ENCODE data around the gene CAPN8. TPM values are rescaled to one million over a fixed set of nuclear protein-coding genes. Genes with fewer than 3 reads are reported as not detected.

CAPN8 gene
- polyA plus RNA-seq, 1 of the 3 experiments (the other 2 are of a cell fraction): not detected

DNA sequence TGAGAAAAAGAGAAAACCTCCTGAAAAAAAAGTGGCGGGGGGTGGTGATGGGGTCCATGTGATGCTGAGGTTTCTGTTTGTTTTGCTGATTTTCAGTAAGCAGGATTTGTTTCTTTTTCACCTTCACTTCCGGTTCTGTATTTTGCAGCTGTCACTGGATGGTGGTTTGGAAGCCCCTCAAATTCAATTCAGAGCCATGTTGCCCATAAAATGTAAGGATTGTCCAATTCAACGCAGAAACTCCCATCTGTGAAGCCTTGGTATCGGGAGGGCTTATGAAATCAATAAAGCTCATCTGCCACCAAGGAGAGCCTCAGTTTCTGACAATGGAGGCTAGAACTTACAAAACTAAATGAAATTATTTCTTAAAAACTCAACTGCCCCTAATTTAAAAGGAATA, 12.1 kb downstream of the CAPN8 start:
- Histone ChIP-seq H3K36me3 (replicated peaks in 1 of 2; ENCODE audit: control insufficient read depth in 1 of 2, insufficient read depth in 2 of 2, low read length in 1 of 2) (no peaks in the 10 kb centered on the region), H3K4me2 (no peak overlapping the region), H2AFZ (ENCODE audit: low read depth) (no peak overlapping the region), H3F3A (replicated peaks; ENCODE audit: insufficient read depth) (no peaks in the 10 kb centered on the region), H3K9ac (no peak overlapping the region), H3K27me3 (ENCODE audit: insufficient read depth) (no peaks in the 10 kb centered on the region), H4K20me1 (ENCODE audit: insufficient read depth) (no peaks in the 10 kb centered on the region), H3K79me2 (ENCODE audit: insufficient read depth) (no peaks in the 10 kb centered on the region), H3K9me3 (no peaks in the 10 kb centered on the region), H3K4me3 (ENCODE audit: low read depth in 2 of 2, low read length in 1 of 2) (no peak overlapping the region), H3K4me1 (ENCODE audit: control insufficient read depth in 1 of 2, insufficient read depth in 2 of 2, low read depth in 1 of 2, low read length in 1 of 2) (no peaks in the 10 kb centered on the region), H3K27ac (ENCODE audit: low read depth in 2 of 2, low read length in 1 of 2) (no peak overlapping the region), H3K9me2 (no peaks in the 10 kb centered on the region)
- no peak for DNase-seq
- CTCF ChIA-PET: interaction anchor here (1.1 kb wide), 1 partner anchor 97 kb away, joined by 3 read pairs; no protein-coding TSS in a partner anchor
- POLR2A ChIA-PET: no interaction called here
- 66% methylated on average over 4 of the region's 4 CpGs for WGBS (ENCODE audit: low lambda C conversion rate)
- TF ChIP-seq, protein P1, sequence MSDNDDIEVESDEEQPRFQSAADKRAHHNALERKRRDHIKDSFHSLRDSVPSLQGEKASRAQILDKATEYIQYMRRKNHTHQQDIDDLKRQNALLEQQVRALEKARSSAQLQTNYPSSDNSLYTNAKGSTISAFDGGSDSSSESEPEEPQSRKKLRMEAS (IDR thresholded peaks at IDR 0.05; ENCODE audit: low read depth): no peak
- TF ChIP-seq GABPA (IDR thresholded peaks at IDR 0.05; ENCODE audit: low read depth) (no peak), RXRA (IDR thresholded peaks at IDR 0.05; ENCODE audit: borderline replicate concordance, low read depth) (no peak), CHD2 (IDR thresholded peaks at IDR 0.05; ENCODE audit: low read length, partially characterized antibody) (no peak), MEF2A (IDR thresholded peaks at IDR 0.05; ENCODE audit: borderline replicate concordance, low read depth) (no peak), NRF1 (IDR thresholded peaks at IDR 0.05; ENCODE audit: low read depth, low read length) (no peak)
- TF ChIP-seq, protein P2, sequence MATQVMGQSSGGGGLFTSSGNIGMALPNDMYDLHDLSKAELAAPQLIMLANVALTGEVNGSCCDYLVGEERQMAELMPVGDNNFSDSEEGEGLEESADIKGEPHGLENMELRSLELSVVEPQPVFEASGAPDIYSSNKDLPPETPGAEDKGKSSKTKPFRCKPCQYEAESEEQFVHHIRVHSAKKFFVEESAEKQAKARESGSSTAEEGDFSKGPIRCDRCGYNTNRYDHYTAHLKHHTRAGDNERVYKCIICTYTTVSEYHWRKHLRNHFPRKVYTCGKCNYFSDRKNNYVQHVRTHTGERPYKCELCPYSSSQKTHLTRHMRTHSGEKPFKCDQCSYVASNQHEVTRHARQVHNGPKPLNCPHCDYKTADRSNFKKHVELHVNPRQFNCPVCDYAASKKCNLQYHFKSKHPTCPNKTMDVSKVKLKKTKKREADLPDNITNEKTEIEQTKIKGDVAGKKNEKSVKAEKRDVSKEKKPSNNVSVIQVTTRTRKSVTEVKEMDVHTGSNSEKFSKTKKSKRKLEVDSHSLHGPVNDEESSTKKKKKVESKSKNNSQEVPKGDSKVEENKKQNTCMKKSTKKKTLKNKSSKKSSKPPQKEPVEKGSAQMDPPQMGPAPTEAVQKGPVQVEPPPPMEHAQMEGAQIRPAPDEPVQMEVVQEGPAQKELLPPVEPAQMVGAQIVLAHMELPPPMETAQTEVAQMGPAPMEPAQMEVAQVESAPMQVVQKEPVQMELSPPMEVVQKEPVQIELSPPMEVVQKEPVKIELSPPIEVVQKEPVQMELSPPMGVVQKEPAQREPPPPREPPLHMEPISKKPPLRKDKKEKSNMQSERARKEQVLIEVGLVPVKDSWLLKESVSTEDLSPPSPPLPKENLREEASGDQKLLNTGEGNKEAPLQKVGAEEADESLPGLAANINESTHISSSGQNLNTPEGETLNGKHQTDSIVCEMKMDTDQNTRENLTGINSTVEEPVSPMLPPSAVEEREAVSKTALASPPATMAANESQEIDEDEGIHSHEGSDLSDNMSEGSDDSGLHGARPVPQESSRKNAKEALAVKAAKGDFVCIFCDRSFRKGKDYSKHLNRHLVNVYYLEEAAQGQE (IDR thresholded peaks at IDR 0.05; ENCODE audit: low read depth, low read length): no peak
- TF ChIP-seq, protein P3, sequence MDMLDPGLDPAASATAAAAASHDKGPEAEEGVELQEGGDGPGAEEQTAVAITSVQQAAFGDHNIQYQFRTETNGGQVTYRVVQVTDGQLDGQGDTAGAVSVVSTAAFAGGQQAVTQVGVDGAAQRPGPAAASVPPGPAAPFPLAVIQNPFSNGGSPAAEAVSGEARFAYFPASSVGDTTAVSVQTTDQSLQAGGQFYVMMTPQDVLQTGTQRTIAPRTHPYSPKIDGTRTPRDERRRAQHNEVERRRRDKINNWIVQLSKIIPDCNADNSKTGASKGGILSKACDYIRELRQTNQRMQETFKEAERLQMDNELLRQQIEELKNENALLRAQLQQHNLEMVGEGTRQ (IDR thresholded peaks at IDR 0.05; ENCODE audit: borderline replicate concordance, low read depth, low read length): no peak

DNA sequence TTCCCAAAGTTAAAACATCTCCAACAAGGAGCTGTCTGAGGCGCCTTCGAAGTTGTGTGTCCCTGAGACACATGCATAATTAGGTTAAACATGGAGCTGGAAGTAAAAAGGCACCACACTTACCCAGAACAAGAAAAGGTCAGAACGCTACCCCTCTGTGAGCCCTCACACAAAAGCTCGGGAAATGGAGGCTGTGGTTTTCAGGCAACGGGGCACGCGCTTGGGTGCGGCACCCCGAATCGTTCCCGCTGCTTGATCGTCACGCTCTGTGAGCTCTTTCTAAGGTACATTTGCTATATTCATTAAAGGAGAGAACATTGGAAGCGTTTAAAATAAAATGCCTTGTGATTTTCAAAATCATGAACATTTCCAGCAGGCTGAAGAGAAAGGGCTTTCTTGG, 12.5 kb downstream of the CAPN8 start:
- Histone ChIP-seq H3K9ac (no peak overlapping the region), H3F3A (replicated peaks; ENCODE audit: insufficient read depth) (no peaks in the 10 kb centered on the region), H3K9me3 (no peaks in the 10 kb centered on the region), H3K27ac (ENCODE audit: low read depth in 2 of 2, low read length in 1 of 2) (no peak overlapping the region), H3K4me2 (no peak overlapping the region), H2AFZ (ENCODE audit: low read depth) (no peak overlapping the region), H3K4me3 (ENCODE audit: low read depth in 2 of 2, low read length in 1 of 2) (no peak overlapping the region), H3K27me3 (ENCODE audit: insufficient read depth) (no peaks in the 10 kb centered on the region), H4K20me1 (ENCODE audit: insufficient read depth) (no peaks in the 10 kb centered on the region), H3K79me2 (ENCODE audit: insufficient read depth) (no peaks in the 10 kb centered on the region), H3K36me3 (replicated peaks in 1 of 2; ENCODE audit: control insufficient read depth in 1 of 2, insufficient read depth in 2 of 2, low read length in 1 of 2) (no peaks in the 10 kb centered on the region), H3K4me1 (ENCODE audit: control insufficient read depth in 1 of 2, insufficient read depth in 2 of 2, low read depth in 1 of 2, low read length in 1 of 2) (no peaks in the 10 kb centered on the region), H3K9me2 (no peaks in the 10 kb centered on the region)
- CTCF ChIA-PET: interaction anchor here (1.1 kb wide), 1 partner anchor 96 kb away, joined by 3 read pairs; no protein-coding TSS in a partner anchor
- DNase-seq: no peak
- POLR2A ChIA-PET: no interaction called here
- WGBS (ENCODE audit: low lambda C conversion rate): 80% methylated on average over 14 of the region's 14 CpGs
- TF ChIP-seq, protein P2 (IDR thresholded peaks at IDR 0.05; ENCODE audit: low read depth, low read length): no peak
- TF ChIP-seq, protein P1 (IDR thresholded peaks at IDR 0.05; ENCODE audit: low read depth): no peak
- no peak for TF ChIP-seq FOXJ3 (CRISPR knock-in tag; IDR thresholded peaks at IDR 0.05)
- TF ChIP-seq NFIC (IDR thresholded peaks at IDR 0.05; ENCODE audit: borderline replicate concordance): no peak
- TF ChIP-seq NRF1 (IDR thresholded peaks at IDR 0.05; ENCODE audit: low read depth, low read length): no peak
- no peak for TF ChIP-seq POLR2AphosphoS5 (IDR thresholded peaks at IDR 0.05; ENCODE audit: low read depth, low read length)

All from SK-N-SH (cell line).